Stimulated activated CD4-positive, alpha-beta T cell treated with anti-CD3 and anti-CD28 coated beads, Interleukin-2, amount 100 ng/mL, for 4 hours (primary cell): ENCODE measurements around the gene SDC3.

Experiments
- DNase-seq: peaks from one replicate; pipeline ENCODE4 v3.0.0-alpha.2; 2020; ENCODE audit warnings: low read depth

The SDC3 gene

GRCh38 chr1:30904962-30905335 lies 3.6 kb downstream of the SDC3 start:
- no peak for DNase-seq

GRCh38 chr1:30904191-30904961 lies 4.2 kb downstream of the SDC3 start:
- no peak for DNase-seq

GRCh38 chr1:30903343-30904034 lies 5.1 kb downstream of the SDC3 start:
- no peak for DNase-seq

GRCh38 chr1:30902593-30903290 lies 5.8 kb downstream of the SDC3 start:
- no peak for DNase-seq

GRCh38 chr1:30901798-30902581 lies 6.6 kb downstream of the SDC3 start:
- no peak for DNase-seq

DNA sequence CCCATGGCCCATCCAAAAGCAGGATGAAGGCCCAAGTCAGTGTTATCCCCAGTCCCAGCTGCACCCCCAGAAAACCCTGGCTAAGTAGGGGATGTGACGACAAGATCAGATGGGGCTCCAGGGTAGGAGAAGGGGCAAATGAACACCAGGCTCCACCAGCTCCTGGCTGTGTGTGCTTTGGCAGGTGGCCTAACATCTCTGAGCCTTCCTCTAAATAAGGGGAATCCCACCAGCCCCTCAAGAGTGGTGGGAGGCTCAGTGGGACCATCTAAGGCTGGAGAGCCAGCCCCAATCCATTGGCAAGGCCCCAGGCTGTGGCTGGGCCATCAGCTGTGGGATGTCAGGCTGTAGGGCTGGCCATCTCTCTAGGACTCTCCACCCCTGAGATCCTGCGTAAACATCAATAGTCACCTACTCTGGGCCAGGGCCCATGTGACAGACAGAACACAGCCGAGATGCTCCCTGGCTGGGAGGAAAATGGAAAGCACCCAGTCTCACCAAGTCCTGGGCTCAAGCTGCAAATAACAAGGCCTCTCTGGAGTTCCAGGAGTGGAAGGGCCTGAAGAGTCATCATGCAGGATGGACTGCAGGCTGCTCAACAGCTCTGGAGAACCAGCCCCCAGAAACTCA lies 7.5 kb downstream of the SDC3 start:
- DNase-seq = no peak

GRCh38 chr1:30900486-30900885 lies 8.1 kb downstream of the SDC3 start:
- no peak for DNase-seq

DNA sequence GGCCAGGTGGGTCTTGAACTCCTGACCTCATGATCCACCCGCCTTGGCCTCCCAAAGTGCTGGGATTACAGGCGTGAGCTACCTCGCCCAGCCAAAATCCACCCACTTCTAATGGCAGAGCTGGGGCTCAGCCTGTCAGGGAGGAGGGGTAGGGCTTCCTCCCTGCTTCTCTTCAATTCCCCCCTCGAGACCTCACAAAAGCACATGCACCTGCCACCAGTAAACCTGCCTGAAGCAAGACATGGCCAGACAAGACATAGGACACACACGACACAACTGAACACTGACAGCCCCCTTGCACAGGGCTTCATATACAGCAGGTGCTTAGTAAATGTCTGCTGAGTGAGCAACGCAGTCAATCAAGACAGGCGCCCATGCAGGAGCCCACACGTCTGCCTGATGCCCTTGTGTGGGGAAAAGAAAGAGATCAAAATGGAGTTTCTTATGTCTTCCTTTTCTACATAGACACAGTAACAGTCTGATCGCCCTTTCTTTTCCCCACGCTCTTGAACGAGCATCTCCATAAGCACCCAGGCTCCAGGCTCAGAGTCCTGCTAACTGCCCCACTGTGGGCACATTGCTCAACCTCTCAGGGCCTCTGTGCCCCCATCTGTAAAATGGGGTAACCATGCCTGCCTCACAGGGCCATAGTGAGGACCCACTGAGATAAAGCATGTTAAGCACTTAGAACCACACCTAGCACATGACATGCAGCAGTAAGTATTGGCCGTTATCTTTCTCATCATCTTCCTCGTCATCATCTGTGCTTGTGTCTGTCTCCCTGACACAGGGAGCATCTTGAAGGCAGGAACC lies 8.8 kb downstream of the SDC3 start:
- DNase-seq = no peak

DNA sequence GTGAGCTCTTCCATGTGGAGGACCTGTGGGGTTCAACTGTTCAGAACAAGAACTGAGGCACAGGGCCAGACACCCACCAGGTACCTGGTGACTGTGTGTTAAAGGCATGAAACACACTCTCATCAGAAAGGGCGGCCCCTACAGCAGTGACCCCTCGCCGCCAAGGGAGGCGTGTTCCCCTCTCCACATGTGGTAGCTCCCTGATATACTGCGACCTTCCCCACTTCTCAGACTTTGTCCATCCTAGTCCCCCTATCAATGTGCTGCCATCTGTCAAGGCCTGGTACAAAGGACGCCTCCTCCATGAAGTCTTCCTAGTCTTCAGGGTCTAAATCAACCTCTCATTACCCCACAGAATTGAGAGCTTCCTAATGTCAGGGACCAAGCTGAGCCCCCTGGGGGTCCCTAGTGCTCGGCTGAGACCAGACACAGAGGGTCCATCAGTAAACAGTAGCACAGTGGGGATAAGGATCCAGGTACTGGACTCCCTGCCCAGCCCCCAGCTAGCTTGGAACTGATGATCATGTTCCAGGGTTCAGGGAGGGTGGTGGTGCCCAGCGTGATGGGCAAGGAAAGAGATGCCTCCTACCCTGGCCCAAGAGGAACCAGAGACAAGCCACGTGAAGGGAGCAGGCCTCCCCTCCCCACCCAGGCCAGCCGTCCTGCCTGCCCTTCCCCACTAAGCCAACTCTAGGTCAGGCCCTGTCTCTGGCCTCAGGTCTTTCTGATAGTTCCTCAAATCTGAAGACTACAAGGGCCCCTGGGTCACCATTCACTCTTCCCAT lies 10.3 kb downstream of the SDC3 start:
- no peak for DNase-seq

DNA sequence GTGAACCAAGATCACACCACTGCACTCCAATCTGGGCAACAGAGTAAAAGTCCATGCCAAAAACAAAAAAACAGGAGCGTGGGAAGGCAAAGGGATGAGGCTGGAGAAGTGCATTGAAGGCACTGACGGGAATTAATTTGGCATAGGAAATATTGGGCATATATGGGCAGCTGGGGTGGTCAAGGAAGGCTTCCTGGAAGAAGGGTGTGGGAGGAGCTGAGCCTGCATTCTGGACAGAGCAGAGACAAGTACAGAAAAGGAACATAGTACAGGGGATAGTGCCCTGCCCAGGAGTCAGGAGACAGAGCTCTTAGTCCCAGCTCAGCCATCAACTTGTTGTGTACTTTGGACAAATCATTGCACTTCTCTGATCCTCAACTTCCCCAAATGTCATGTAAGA lies 11.7 kb downstream of the SDC3 start:
- no peak for DNase-seq

GRCh38 chr1:30895944-30896660 lies 12.5 kb downstream of the SDC3 start:
- no peak for DNase-seq

GRCh38 chr1:30895382-30895943 lies 13.1 kb downstream of the SDC3 start:
- DNase-seq = no peak

- DNase-seq = no peak
These were observed 14.0 kb downstream of the SDC3 start for GRCh38 chr1:30894508-30894973.

- DNase-seq = no peak
These were observed 14.6 kb downstream of the SDC3 start for GRCh38 chr1:30893776-30894507.

- DNase-seq = no peak
These were observed 15.9 kb downstream of the SDC3 start for GRCh38 chr1:30892671-30893073.

DNA sequence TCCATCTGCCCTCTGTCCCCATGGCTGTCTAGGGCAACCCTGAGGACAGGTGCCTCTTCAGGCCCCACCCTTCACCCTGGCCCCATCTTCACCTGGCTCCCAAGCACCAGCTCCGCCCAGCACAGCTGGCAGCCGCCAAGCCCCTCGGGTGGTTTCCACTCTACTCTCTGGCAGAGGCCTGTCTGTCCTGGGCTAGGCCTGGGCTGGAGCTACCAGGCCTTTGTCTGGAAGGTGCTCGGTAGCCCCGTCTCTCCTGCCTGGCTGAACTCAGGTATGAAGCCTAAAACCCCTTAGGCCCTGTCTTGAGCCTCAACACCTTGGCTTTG lies 17.4 kb downstream of the SDC3 start:
- DNase-seq = no peak

GRCh38 chr1:30890502-30891226 lies 17.9 kb downstream of the SDC3 start:
- no peak for DNase-seq

- DNase-seq = no peak
These were observed 19.0 kb downstream of the SDC3 start for GRCh38 chr1:30889511-30889910.
